ENCODE data around the gene PSME3. TPM values are rescaled to one million over a fixed set of nuclear protein-coding genes. Genes with fewer than 3 reads are reported as not detected.
A peak's percentile ranks its signal among the peaks of the same experiment; 100 is the strongest.
"Not testable (repeated sequence)": the region's sequence is repeated elsewhere in the genome, so short reads cannot be mapped to it uniquely, and the experiment has no call there.

PSME3 gene
- total RNA-seq, 2 donors from 2014 or later = 71.5 to 78.8 TPM

DNA sequence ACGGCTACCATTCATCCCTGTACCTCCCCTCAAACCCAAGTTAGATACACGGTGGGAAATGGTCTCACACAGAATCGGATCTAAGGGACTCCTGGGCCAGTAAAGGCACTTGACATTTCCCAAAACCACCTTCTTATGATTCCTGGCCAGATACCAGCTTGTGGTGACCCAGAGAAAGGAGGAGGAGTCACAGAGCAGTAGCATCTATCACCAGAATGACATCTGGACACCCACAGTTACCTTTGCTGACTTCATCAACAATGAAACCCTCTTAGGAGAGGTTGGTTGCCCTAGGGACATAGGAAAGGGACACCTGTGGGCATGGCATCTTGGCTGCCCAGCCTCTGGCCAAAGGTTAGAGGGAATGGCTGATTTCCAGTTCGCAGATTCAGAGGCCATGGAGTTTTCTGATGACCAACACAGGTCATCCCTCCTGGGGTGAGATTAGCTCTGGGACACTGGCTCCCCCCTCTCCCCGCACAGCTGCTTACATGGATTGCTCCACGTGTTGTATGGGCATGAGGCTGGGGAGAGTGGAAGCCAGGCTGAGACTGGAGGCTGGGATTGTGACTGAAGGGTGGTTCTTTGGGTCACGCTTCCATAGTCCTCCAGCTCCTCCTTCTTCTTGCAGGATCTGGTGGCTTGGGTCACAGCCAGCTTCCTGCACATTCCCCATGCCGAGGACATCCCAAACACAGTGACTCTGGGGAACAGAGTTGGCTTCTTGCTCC is 16.4 kb downstream of the PSME3 start:
- Mint-ChIP-seq H3K36me3 (ENCODE audit: low read depth) (no peaks in the 10 kb centered on the region), H3K27me3 (peaks cover 14% of the 10 kb centered on the region), H3K4me1 (peaks cover 9% of the 10 kb centered on the region), H3K4me3 (no peak overlapping the region), H3K27ac (no peak overlapping the region)
- DNase-seq (no peak), ATAC-seq (no peak)
- no peaks in the 10 kb centered on the region for H3K9me3 ChIP-seq (ENCODE audit: control insufficient read depth, low read length, poor library complexity, severe bottlenecking)

DNA sequence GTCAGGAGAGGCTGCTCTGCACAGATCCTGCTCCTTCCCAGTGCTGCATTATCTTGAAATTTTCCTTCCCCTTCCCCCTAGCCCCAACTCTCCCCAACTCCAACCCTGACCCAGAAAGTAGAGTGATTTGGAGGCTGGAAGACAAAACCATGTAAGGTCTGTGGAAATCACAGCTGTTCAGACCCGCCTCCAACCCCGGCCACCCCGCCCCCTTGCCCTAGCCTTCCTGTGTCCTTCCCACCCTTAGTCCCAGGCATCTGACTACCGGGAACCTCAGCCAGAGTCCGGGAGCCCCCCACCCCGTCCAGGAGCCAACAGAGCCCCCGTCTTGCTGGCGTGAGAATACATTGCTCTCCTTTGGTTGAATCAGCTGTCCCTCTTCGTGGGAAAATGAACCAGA is 17.8 kb downstream of the PSME3 start, which contains the start of gene AOC3:
AOC3 (plus strand) TSS at position 246 of the 400 bp plus-strand sequence; CDS start at position 391, 145 bp downstream.
- Mint-ChIP-seq H3K36me3 (ENCODE audit: low read depth) (no peaks in the 10 kb centered on the region), H3K4me3 (no peak within 1 kb of the TSS), H3K27me3 (peaks cover 14% of the 10 kb centered on the region), H3K4me1 (peaks cover 6% of the 10 kb centered on the region), H3K27ac (no peak within 1 kb of the TSS)
- DNase-seq (no peak), ATAC-seq (no peak)
- no peaks in the 10 kb centered on the region for H3K9me3 ChIP-seq (ENCODE audit: control insufficient read depth, low read length, poor library complexity, severe bottlenecking)

DNA sequence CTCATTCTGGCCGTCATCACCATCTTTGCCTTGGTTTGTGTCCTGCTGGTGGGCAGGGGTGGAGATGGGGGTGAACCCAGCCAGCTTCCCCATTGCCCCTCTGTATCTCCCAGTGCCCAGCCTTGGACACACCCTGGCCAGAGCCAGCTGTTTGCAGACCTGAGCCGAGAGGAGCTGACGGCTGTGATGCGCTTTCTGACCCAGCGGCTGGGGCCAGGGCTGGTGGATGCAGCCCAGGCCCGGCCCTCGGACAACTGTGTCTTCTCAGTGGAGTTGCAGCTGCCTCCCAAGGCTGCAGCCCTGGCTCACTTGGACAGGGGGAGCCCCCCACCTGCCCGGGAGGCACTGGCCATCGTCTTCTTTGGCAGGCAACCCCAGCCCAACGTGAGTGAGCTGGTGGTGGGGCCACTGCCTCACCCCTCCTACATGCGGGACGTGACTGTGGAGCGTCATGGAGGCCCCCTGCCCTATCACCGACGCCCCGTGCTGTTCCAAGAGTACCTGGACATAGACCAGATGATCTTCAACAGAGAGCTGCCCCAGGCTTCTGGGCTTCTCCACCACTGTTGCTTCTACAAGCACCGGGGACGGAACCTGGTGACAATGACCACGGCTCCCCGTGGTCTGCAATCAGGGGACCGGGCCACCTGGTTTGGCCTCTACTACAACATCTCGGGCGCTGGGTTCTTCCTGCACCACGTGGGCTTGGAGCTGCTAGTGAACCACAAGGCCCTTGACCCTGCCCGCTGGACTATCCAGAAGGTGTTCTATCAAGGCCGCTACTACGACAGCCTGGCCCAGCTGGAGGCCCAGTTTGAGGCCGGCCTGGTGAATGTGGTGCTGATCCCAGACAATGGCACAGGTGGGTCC is 18.4 kb downstream of the PSME3 start:
- DNase-seq; ATAC-seq; H3K36me3 Mint-ChIP-seq (ENCODE audit: low read depth); H3K27ac Mint-ChIP-seq; H3K4me3 Mint-ChIP-seq; H3K9me3 ChIP-seq (ENCODE audit: control insufficient read depth, low read length, poor library complexity, severe bottlenecking); H3K4me1 Mint-ChIP-seq: not testable (repeated sequence)
- peaks cover 17% of the 10 kb centered on the region for H3K27me3 Mint-ChIP-seq

DNA sequence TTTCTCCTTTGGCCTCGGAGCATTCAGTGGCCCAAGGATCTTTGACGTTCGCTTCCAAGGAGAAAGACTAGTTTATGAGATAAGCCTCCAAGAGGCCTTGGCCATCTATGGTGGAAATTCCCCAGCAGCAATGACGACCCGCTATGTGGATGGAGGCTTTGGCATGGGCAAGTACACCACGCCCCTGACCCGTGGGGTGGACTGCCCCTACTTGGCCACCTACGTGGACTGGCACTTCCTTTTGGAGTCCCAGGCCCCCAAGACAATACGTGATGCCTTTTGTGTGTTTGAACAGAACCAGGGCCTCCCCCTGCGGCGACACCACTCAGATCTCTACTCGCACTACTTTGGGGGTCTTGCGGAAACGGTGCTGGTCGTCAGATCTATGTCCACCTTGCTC is 19.2 kb downstream of the PSME3 start:
- no peak for DNase-seq
- H3K4me1 Mint-ChIP-seq = peaks cover 6% of the 10 kb centered on the region
- H3K36me3 Mint-ChIP-seq (ENCODE audit: low read depth) = peaks cover 3% of the 10 kb centered on the region
- no peak overlapping the region for H3K4me3 Mint-ChIP-seq
- no peaks in the 10 kb centered on the region for H3K9me3 ChIP-seq (ENCODE audit: control insufficient read depth, low read length, poor library complexity, severe bottlenecking)
- peaks cover 25% of the 10 kb centered on the region for H3K27me3 Mint-ChIP-seq
- ATAC-seq = no peak
- no peak overlapping the region for H3K27ac Mint-ChIP-seq

DNA sequence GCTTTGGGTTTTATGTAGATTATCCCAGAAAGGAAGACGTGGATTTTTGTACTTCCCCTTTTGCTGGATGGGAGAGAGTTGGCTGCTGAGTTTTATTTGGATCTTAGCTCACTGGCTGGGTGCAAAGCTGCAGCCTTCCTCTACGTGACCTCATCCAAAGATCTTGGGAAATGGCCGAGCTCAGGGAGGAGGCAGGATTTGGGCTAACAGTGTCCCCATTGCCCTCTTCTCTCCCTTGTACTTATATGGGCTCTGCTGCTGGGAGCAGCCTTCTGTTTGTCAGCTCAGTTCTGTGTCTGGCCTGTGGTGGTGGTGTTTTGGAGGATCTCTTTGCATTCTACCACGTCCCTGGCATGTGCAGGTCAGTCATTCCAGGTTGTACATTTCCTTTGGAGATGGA is 19.8 kb downstream of the PSME3 start:
- Mint-ChIP-seq H3K27ac (no peak overlapping the region), H3K4me1 (peaks cover 6% of the 10 kb centered on the region), H3K4me3 (no peak overlapping the region), H3K36me3 (ENCODE audit: low read depth) (peaks cover 3% of the 10 kb centered on the region), H3K27me3 (peaks cover 25% of the 10 kb centered on the region)
- no peak for ATAC-seq
- no peak for DNase-seq
- H3K9me3 ChIP-seq (ENCODE audit: control insufficient read depth, low read length, poor library complexity, severe bottlenecking) = no peaks in the 10 kb centered on the region

DNA sequence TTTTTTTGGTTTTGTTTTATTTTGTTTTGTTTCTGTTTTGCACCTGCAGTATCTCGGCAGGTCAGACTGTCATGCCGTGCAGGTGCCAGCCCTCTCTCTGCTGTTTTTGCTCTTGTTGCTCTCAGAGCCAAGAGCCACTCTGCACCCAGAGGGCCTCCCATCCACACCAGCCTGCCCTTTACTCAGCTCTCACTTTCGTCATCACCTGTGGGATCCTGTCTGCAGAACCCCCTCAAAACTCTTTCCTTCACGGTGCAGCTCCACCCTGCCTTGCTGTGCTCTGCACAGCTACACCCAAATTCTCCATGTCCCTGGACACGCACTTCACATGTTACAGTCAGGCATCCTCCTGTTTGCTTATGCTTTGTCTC is 20.4 kb downstream of the PSME3 start:
- no peak overlapping the region for H3K27ac Mint-ChIP-seq
- ATAC-seq (no peak), DNase-seq (no peak)
- H3K27me3 Mint-ChIP-seq = peaks cover 25% of the 10 kb centered on the region
- peaks cover 6% of the 10 kb centered on the region for H3K4me1 Mint-ChIP-seq
- H3K36me3 Mint-ChIP-seq (ENCODE audit: low read depth) = peaks cover 3% of the 10 kb centered on the region
- no peak overlapping the region for H3K4me3 Mint-ChIP-seq
- H3K9me3 ChIP-seq (ENCODE audit: control insufficient read depth, low read length, poor library complexity, severe bottlenecking) = no peaks in the 10 kb centered on the region

DNA sequence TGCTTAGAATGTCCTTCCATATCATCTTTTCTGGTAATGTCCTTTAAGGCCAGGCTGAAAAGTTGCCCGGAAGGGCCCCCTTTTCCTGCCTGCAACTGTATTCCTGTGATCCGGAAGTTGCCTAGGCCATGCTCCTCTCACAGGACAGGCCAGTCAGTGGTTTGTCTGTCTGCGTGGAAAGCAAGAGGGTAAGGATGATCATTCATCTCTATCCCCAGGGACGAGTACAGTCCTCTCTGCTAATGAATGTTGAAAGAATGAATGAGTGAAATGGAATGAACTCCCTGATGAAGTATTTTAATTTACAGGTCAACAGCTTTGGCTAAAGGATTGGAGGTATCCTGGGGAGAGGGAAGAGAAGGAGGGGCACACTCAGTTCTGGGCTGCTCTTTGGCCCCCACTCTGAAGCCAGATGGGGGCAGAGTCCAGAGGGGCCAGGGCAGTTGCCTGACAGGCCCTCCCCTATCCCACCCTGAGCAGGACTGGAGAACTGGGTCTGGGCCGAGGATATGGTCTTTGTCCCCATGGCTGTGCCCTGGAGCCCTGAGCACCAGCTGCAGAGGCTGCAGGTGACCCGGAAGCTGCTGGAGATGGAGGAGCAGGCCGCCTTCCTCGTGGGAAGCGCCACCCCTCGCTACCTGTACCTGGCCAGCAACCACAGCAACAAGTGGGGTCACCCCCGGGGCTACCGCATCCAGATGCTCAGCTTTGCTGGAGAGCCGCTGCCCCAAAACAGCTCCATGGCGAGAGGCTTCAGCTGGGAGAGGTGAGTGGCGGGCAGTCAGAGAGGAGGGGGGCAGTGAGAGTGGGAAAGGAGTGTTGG is 21.0 kb downstream of the PSME3 start:
- Mint-ChIP-seq H3K27ac (no peak overlapping the region), H3K4me1 (peaks cover 6% of the 10 kb centered on the region), H3K36me3 (ENCODE audit: low read depth) (peaks cover 3% of the 10 kb centered on the region), H3K27me3 (peaks cover 25% of the 10 kb centered on the region), H3K4me3 (no peak overlapping the region)
- DNase-seq (no peak), ATAC-seq (no peak)
- no peaks in the 10 kb centered on the region for H3K9me3 ChIP-seq (ENCODE audit: control insufficient read depth, low read length, poor library complexity, severe bottlenecking)

DNA sequence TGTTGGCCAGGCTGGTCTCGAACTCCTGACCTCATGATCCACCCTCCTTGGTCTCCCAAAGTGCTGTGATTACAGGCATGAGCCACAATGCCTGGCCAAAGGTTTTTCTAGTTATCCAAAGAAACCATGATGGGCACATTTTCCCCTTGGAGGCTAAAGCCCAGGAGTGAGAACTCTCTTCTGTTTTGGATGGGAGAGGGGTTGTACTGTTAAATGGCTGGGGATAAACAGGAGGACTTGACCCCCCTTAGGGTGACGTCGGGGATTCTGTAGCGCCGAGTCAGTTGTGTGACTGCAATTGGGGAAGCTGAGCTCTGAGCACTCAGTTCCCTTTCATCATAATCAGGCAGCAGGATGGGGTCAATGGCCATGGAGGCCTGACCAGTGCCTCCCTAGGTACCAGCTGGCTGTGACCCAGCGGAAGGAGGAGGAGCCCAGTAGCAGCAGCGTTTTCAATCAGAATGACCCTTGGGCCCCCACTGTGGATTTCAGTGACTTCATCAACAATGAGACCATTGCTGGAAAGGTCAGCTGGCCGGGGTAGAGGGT is 21.9 kb downstream of the PSME3 start:
- peaks cover 3% of the 10 kb centered on the region for H3K36me3 Mint-ChIP-seq (ENCODE audit: low read depth)
- H3K27ac Mint-ChIP-seq = no peak overlapping the region
- no peak overlapping the region for H3K4me3 Mint-ChIP-seq
- H3K4me1 Mint-ChIP-seq = peaks cover 6% of the 10 kb centered on the region
- DNase-seq = no peak
- H3K9me3 ChIP-seq (ENCODE audit: control insufficient read depth, low read length, poor library complexity, severe bottlenecking) = no peaks in the 10 kb centered on the region
- no peak for ATAC-seq
- H3K27me3 Mint-ChIP-seq = peaks cover 25% of the 10 kb centered on the region

DNA sequence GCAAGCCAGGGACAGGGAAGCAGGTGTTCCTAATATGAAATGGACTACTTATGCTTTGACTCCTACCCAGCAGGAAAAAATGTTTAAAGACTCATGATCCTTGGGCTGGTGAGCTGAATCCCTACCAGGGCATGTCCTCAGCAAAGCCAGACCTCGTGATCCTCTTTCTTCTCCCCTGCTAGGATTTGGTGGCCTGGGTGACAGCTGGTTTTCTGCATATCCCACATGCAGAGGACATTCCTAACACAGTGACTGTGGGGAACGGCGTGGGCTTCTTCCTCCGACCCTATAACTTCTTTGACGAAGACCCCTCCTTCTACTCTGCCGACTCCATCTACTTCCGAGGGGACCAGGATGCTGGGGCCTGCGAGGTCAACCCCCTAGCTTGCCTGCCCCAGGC is 22.9 kb downstream of the PSME3 start:
- not testable (repeated sequence) for H3K27ac Mint-ChIP-seq; H3K9me3 ChIP-seq (ENCODE audit: control insufficient read depth, low read length, poor library complexity, severe bottlenecking); H3K4me3 Mint-ChIP-seq; ATAC-seq; H3K36me3 Mint-ChIP-seq (ENCODE audit: low read depth); H3K4me1 Mint-ChIP-seq; DNase-seq
- H3K27me3 Mint-ChIP-seq = peaks cover 25% of the 10 kb centered on the region

DNA sequence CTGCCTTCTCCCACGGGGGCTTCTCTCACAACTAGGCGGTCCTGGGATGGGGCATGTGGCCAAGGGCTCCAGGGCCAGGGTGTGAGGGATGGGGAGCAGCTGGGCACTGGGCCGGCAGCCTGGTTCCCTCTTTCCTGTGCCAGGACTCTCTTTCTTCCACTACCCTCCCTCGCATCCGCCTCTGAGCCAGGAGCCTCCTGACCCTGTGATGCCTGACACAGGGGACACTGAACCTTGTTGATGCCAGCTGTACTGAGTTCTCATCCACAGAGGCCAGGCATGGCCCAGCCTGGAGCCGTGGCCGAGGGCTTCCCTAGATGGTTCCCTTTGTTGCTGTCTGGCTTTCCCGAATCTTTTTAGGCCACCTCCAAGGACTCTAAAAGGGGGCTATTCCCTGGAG is 23.3 kb downstream of the PSME3 start:
- H3K4me1 Mint-ChIP-seq; H3K9me3 ChIP-seq (ENCODE audit: control insufficient read depth, low read length, poor library complexity, severe bottlenecking); DNase-seq; H3K36me3 Mint-ChIP-seq (ENCODE audit: low read depth); H3K4me3 Mint-ChIP-seq; ATAC-seq: not testable (repeated sequence)
- Mint-ChIP-seq H3K27ac (peak overlapping the region; percentile 29), H3K27me3 (peaks cover 25% of the 10 kb centered on the region)

DNA sequence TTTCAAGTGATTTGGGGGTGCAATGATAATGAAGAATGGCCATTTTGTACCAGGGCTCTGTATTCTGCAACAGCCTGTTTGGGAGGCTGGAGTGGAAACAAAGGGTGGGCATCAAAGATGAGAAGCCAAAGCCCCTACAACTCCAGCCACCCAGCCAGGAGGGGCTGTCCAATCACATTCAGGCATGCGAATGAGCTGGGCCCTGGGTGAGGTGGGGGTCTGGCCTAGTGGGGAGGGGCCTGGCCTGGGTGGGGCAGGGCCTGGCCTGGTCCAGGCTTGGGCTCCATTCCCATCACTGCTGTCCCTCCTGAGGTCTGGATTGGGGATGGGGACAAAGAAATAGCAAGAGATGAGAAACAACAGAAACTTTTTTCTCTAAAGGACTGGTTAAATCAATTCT is 24.2 kb downstream of the PSME3 start:
- peaks cover 25% of the 10 kb centered on the region for H3K27me3 Mint-ChIP-seq
- peak overlapping the region; percentile 29 for H3K27ac Mint-ChIP-seq
- H3K36me3 Mint-ChIP-seq (ENCODE audit: low read depth) = peaks cover 3% of the 10 kb centered on the region
- no peak for ATAC-seq
- peaks cover 4% of the 10 kb centered on the region for H3K4me1 Mint-ChIP-seq
- no peak overlapping the region for H3K4me3 Mint-ChIP-seq
- DNase-seq = no peak
- H3K9me3 ChIP-seq (ENCODE audit: control insufficient read depth, low read length, poor library complexity, severe bottlenecking) = no peaks in the 10 kb centered on the region

DNA sequence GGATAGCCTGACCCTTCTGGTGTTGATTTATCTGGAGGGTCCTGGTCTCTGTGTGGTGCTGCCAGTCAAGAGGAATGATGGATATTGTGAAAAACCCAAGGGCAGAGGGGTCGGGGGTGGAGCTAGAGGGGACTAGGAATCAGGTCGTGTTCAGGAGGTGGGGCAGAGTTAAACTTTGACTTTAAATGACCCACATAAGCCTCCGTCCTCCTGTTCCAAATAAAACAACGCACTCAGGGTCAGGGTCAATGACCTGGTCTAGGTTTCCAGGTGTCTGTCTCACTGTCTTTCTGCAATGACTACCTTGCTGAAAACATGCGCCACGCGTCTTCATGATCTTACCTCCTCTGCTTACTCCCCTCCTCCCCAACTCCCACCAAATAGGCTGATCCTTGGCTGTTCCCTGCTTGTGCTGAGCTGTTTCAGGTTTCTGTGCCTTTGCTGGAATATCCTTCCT is 32.5 kb downstream of the PSME3 start:
- Mint-ChIP-seq H3K36me3 (ENCODE audit: low read depth) (peaks cover 5% of the 10 kb centered on the region), H3K4me1 (peaks cover 6% of the 10 kb centered on the region), H3K27me3 (peaks cover 31% of the 10 kb centered on the region), H3K27ac (no peak overlapping the region), H3K4me3 (no peak overlapping the region)
- DNase-seq (no peak), ATAC-seq (no peak)
- no peaks in the 10 kb centered on the region for H3K9me3 ChIP-seq (ENCODE audit: control insufficient read depth, low read length, poor library complexity, severe bottlenecking)

DNA sequence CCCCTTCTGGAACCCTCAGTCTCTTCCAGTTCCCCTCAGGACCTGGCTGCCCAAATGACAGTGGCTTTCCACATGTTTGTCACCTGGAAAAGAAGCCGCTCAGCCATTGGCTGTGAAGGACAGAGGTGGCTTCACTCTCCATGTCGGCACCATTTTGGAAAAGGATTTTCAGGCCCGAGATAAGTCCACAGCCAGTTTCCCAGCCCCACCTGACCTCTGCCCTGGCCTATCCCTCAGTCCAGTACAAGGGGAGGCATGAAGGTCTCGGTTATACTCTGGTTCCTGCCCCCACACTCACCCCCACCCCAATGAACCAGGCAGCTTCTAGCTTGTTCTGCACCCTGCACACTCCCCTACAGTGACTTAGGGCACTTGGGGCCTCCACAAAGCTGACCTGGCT is 33.0 kb downstream of the PSME3 start:
- Mint-ChIP-seq H3K27ac (no peak overlapping the region), H3K4me3 (no peak overlapping the region), H3K27me3 (peaks cover 31% of the 10 kb centered on the region), H3K4me1 (peaks cover 6% of the 10 kb centered on the region), H3K36me3 (ENCODE audit: low read depth) (peaks cover 5% of the 10 kb centered on the region)
- DNase-seq (no peak), ATAC-seq (no peak)
- H3K9me3 ChIP-seq (ENCODE audit: control insufficient read depth, low read length, poor library complexity, severe bottlenecking) = no peaks in the 10 kb centered on the region
